ENCODE data around the gene KLHL18. TPM values are rescaled to one million over a fixed set of nuclear protein-coding genes. Genes with fewer than 3 reads are reported as not detected.

Gene KLHL18
- total RNA-seq, 1 donor from 2014 or later = 1.8 TPM

- TF ChIP-seq CTCF (IDR thresholded peaks at IDR 0.05) = peak in 2 of 3 experiments; percentile 20 to 51
- Histone ChIP-seq H3K27ac (no peak overlapping the region), H3K9me3 (no peaks in the 10 kb centered on the region), H3K27me3 (no peaks in the 10 kb centered on the region), H3K4me1 (peaks cover 0 to under 1% of the 10 kb centered on the region in 2 donors), H3K4me3 (no peak overlapping the region), H3K36me3 (no peaks in the 10 kb centered on the region)
- no peak for DNase-seq (ENCODE audit: low spot score in 2 of 2)
- intact Hi-C loops (cut with DNase I) = no loop called here
Measured at GRCh38 chr3:47370887-47371697, 88.3 kb downstream of the KLHL18 start.

GRCh38 chr3:47374587-47374986 is 91.8 kb downstream of the KLHL18 start:
- Histone ChIP-seq H3K4me3 (no peak overlapping the region), H3K27ac (no peak overlapping the region), H3K36me3 (no peaks in the 10 kb centered on the region), H3K4me1 (peaks cover 0 to 6% of the 10 kb centered on the region in 2 donors), H3K9me3 (no peaks in the 10 kb centered on the region), H3K27me3 (no peaks in the 10 kb centered on the region)
- no peak for TF ChIP-seq CTCF (IDR thresholded peaks at IDR 0.05)
- no peak for DNase-seq (ENCODE audit: low spot score in 2 of 2)
- intact Hi-C loops (cut with DNase I) = no loop called here

GRCh38 chr3:47376393-47376792 is 93.6 kb downstream of the KLHL18 start:
- intact Hi-C loops (cut with DNase I) = no loop called here
- no peak for TF ChIP-seq CTCF (IDR thresholded peaks at IDR 0.05)
- Histone ChIP-seq H3K27me3 (no peaks in the 10 kb centered on the region), H3K27ac (no peak overlapping the region), H3K4me3 (no peak overlapping the region), H3K4me1 (peaks cover 0 to 9% of the 10 kb centered on the region in 2 donors), H3K9me3 (no peaks in the 10 kb centered on the region), H3K36me3 (no peaks in the 10 kb centered on the region)
- no peak for DNase-seq (ENCODE audit: low spot score in 2 of 2)

- no peak for DNase-seq (ENCODE audit: low spot score in 2 of 2)
- intact Hi-C loops (cut with DNase I) = no loop called here
- Histone ChIP-seq H3K27me3 (no peaks in the 10 kb centered on the region), H3K27ac (no peak overlapping the region), H3K9me3 (no peaks in the 10 kb centered on the region), H3K4me1 (peaks cover 0 to 13% of the 10 kb centered on the region in 2 donors), H3K36me3 (no peaks in the 10 kb centered on the region), H3K4me3 (no peak overlapping the region)
- TF ChIP-seq CTCF (IDR thresholded peaks at IDR 0.05) = no peak
Measured at GRCh38 chr3:47377186-47377585, 94.4 kb downstream of the KLHL18 start.

- intact Hi-C loops (cut with DNase I) = no loop called here
- H3K27ac ChIP-seq = no peak overlapping the region
- H3K36me3 ChIP-seq = no peaks in the 10 kb centered on the region
- TF ChIP-seq CTCF (IDR thresholded peaks at IDR 0.05) = no peak
- no peak overlapping the region for H3K4me3 ChIP-seq
- H3K9me3 ChIP-seq = no peaks in the 10 kb centered on the region
- H3K4me1 ChIP-seq = peaks cover 3 to 26% of the 10 kb centered on the region in 2 donors
- no peaks in the 10 kb centered on the region for H3K27me3 ChIP-seq
- no peak for DNase-seq (ENCODE audit: low spot score in 2 of 2)
Measured at GRCh38 chr3:47378869-47379268, 96.1 kb downstream of the KLHL18 start.
